WERI-Rb-1 (cell line): ENCODE measurements around the gene RHPN2.
"Not testable (repeated sequence)": the region's sequence is repeated elsewhere in the genome, so short reads cannot be mapped to it uniquely, and the experiment has no call there.

Experiments used
- DNase-seq: peaks from one replicate; pipeline ENCODE4 v3.0.0-alpha.2; 2020
- H3K27ac ChIP-seq: fragments of 250-450 bp; sonication (Bioruptor Pico); 2 replicates; pipeline ENCODE4 v1.5.1; 2020; ENCODE audit warnings: mild to moderate bottlenecking, moderate library complexity
- H3K27me3 ChIP-seq: fragments of 250-450 bp; sonication (Bioruptor Pico); 2 replicates; pipeline ENCODE4 v1.5.1; 2021; ENCODE audit warnings: mild to moderate bottlenecking, low read depth, moderate library complexity; ENCODE audit not compliant: insufficient read depth, severe bottlenecking
- H3K36me3 ChIP-seq: fragments of 250-450 bp; sonication (Bioruptor Pico); 2 replicates; pipeline ENCODE4 v1.5.1; 2020; ENCODE audit warnings: mild to moderate bottlenecking, moderate library complexity
- H3K4me3 ChIP-seq: 2 replicates; pipeline ENCODE4 v1.5.1; 2011; ENCODE audit warnings: low read depth, mild to moderate bottlenecking, control low read depth, low read length
- H3K9me3 ChIP-seq: fragments of 250-450 bp; sonication (Bioruptor Pico); 2 replicates; pipeline ENCODE4 v1.5.1; 2021; ENCODE audit warnings: mild to moderate bottlenecking, moderate library complexity; ENCODE audit not compliant: severe bottlenecking
- CTCF ChIP-seq: IDR thresholded peaks from 2 replicates; pipeline ENCODE4 v1.5.1; 2011; ENCODE audit warnings: low read depth, mild to moderate bottlenecking, control low read depth, inconsistent platforms, low read length

Gene RHPN2

DNA sequence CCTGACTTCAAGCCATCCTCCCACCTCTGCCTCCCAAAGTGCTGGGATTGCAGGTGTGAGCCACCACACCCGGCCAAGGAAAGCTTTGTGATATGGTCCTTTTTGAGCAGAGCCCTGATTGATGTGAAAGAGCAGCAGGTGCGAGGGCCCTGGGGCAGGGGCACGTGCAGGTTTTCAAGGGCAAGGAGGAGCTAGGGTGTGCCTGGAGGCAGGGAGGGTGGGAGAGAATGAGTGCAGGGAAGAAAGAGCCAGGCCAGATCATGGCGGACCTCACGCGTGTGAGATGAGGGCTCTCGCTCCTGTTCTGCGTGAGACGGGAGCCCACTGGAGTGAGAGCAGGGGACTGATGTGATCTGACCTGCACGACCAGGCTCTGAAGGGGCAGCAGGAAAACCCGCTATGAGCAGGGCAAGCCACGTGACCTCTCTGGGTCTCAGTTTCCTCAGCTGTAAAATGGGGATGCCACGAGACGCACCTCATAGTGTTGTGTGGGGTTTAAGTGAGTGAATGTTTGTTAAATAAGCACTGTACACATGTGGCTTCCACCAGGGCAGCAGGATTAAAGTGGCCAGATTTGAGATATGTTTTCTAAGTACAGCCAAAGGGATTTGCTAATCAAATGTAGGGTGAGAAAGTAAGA lies 66.9 kb downstream of the RHPN2 start:
- Histone ChIP-seq H3K27ac (no peak overlapping the region), H3K36me3 (peaks cover 2% of the 10 kb centered on the region; the same call in 1 of the 2 replicates), H3K27me3 (no peaks in the 10 kb centered on the region), H3K9me3 (no peaks in the 10 kb centered on the region), H3K4me3 (no peak overlapping the region)
- no peak for TF ChIP-seq CTCF
- DNase-seq, result no peak

GRCh38 chr19:32997061-32997464 lies 67.6 kb downstream of the RHPN2 start:
- H3K27me3 ChIP-seq, H3K36me3 ChIP-seq, DNase-seq, H3K4me3 ChIP-seq, H3K27ac ChIP-seq, H3K9me3 ChIP-seq: not testable (repeated sequence)

GRCh38 chr19:32995966-32996365 lies 68.7 kb downstream of the RHPN2 start:
- not testable (repeated sequence) for H3K4me3 ChIP-seq, DNase-seq, H3K36me3 ChIP-seq, H3K9me3 ChIP-seq, H3K27ac ChIP-seq, H3K27me3 ChIP-seq

- Histone ChIP-seq H3K27ac (no peak overlapping the region), H3K4me3 (no peak overlapping the region), H3K27me3 (no peaks in the 10 kb centered on the region), H3K36me3 (peaks cover 3% of the 10 kb centered on the region), H3K9me3 (no peaks in the 10 kb centered on the region)
- DNase-seq, result no peak
- no peak for TF ChIP-seq CTCF
Measured at GRCh38 chr19:32988724-32989123, 76.0 kb downstream of the RHPN2 start.

GRCh38 chr19:32988254-32988653 lies 76.4 kb downstream of the RHPN2 start:
- not testable (repeated sequence) for H3K27me3 ChIP-seq, H3K9me3 ChIP-seq, DNase-seq, H3K27ac ChIP-seq, H3K36me3 ChIP-seq, H3K4me3 ChIP-seq

DNA sequence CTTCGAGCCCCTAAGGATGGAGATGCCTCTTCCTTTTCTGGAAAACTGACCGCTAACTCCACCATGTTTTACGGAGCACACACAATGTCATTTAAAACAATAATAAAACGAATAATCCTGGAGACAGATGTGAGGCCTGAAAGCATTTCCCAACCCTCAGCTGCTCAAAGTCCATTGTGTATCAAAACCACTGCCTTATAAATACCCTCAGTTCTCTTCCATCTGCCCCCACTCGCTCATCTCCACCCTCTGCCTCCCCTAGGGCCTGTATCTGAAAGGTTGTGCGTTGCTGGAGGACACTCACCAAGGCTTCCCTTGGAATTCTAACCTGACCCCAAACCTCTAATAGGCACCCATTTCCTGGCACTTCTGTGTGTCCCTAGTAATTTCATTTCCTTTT lies 82.2 kb downstream of the RHPN2 start:
- not testable (repeated sequence) for H3K9me3 ChIP-seq, H3K4me3 ChIP-seq, H3K27ac ChIP-seq, DNase-seq, H3K27me3 ChIP-seq
- H3K36me3 ChIP-seq, result peaks cover 16% of the 10 kb centered on the region

DNA sequence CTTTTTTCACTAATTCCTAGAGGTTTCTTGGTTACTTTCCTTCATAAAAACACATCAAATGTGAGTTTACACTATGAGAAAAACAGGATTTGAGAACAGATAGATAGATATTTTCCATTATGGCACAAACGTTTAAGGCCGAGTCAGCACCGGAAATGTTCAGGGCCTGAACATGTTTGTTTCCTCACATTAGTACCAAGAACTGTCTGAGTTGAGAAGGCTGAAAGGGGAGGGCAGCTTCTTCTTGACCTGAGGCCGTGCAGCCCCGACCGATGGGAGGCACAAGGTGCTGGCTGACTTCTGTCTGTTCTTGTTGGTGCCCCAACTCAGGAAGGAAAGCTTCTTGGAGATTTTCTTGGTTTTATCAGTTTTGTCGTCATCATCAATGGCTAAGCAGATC lies 84.9 kb downstream of the RHPN2 start:
- H3K27ac ChIP-seq, H3K27me3 ChIP-seq, DNase-seq, H3K4me3 ChIP-seq, H3K9me3 ChIP-seq: not testable (repeated sequence)
- peaks cover 18% of the 10 kb centered on the region for H3K36me3 ChIP-seq

DNA sequence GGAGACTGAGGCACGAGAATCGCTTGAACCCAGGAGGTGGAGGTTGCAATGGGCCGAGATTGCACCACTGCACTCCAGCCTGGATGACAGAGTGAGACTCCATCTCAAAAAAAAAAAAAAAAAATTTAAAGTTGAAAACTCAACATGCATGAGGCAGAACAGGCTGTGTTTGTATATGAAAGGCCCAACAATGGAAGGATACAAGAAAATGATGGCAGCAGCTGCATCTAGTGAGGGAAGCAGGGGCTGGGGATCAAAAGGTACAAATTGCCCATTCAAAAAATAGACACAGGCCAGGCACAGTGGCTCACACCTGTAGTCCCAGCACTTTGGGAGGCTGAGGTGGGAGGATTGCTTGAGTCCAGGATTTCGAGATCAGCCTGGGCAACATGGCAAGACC lies 86.9 kb downstream of the RHPN2 start:
- peaks cover 18% of the 10 kb centered on the region for H3K36me3 ChIP-seq
- H3K27me3 ChIP-seq, DNase-seq, H3K9me3 ChIP-seq, H3K4me3 ChIP-seq, H3K27ac ChIP-seq: not testable (repeated sequence)

DNA sequence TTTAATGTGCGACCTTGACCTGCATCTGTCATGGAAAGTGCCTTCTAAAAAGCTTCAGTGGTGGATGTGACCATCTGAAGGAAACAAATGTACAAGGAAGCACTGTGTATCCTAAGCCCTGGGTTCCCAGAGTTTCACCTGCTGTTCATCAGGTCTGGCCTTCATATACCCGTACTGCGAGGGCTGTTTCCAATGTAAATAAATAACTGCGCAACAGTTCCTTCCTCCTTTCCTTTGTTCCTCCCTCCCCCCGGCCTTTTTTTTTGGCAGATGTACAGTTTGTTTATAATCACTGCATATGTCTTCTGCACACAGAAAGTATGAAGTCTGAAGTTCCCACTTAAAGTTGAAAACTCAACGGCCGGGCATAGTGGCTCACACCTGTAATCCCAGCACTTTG lies 87.4 kb downstream of the RHPN2 start:
- Histone ChIP-seq H3K9me3 (no peaks in the 10 kb centered on the region), H3K27me3 (no peaks in the 10 kb centered on the region), H3K27ac (no peak overlapping the region), H3K36me3 (peaks cover 18% of the 10 kb centered on the region), H3K4me3 (no peak overlapping the region)
- TF ChIP-seq CTCF, result no peak
- no peak for DNase-seq
